ENCODE data around the gene ASXL1. TPM values are rescaled to one million over a fixed set of nuclear protein-coding genes. Genes with fewer than 3 reads are reported as not detected.
"Not testable (repeated sequence)": the region's sequence is repeated elsewhere in the genome, so short reads cannot be mapped to it uniquely, and the experiment has no call there.

The ASXL1 gene
- polyA plus RNA-seq, 4 donors: 16.8 to 66.8 (median 20.6) TPM

GRCh38 chr20:32378461-32378860, 20.3 kb downstream of the ASXL1 start:
- no peak for DNase-seq
- no peak for FAIRE-seq
- Histone ChIP-seq H3K27ac (ENCODE audit: low read depth in 1 of 3, low read length in 2 of 3) (no peak overlapping the region), H3K9me3 (ENCODE audit: control insufficient read depth in 2 of 2, insufficient read depth in 1 of 2, low read depth in 1 of 2, low read length in 1 of 2) (no peaks in the 10 kb centered on the region), H3K27me3 (ENCODE audit: control insufficient read depth in 3 of 3, insufficient read depth in 3 of 3, low read length in 3 of 3) (no peaks in the 10 kb centered on the region), H3K36me3 (ENCODE audit: control insufficient read depth in 3 of 3, insufficient read depth in 2 of 3, low read depth in 1 of 3, low read length in 3 of 3) (peaks cover 3 to 48% (median 3%) of the 10 kb centered on the region in 3 donors), H3K4me1 (ENCODE audit: control insufficient read depth in 3 of 3, insufficient read depth in 2 of 3, low read depth in 1 of 3, low read length in 2 of 3) (no peaks in the 10 kb centered on the region), H3K4me3 (ENCODE audit: low read depth in 1 of 3, low read length in 3 of 3) (no peak overlapping the region)
- 78 to 94% (median 89%) methylated on average over 2 of the region's 2 CpGs for WGBS, 3 donors

- not testable (repeated sequence) for H3K27me3 ChIP-seq (ENCODE audit: control insufficient read depth in 3 of 3, insufficient read depth in 3 of 3, low read length in 3 of 3); H3K4me1 ChIP-seq (ENCODE audit: control insufficient read depth in 3 of 3, insufficient read depth in 2 of 3, low read depth in 1 of 3, low read length in 2 of 3); FAIRE-seq; H3K27ac ChIP-seq (ENCODE audit: low read depth in 1 of 3, low read length in 2 of 3); H3K9me3 ChIP-seq (ENCODE audit: control insufficient read depth in 2 of 2, insufficient read depth in 1 of 2, low read depth in 1 of 2, low read length in 1 of 2); H3K4me3 ChIP-seq (ENCODE audit: low read depth in 1 of 3, low read length in 3 of 3); DNase-seq
- WGBS, 3 donors: 92 to 96% (median 93%) methylated on average over 9 of the region's 9 CpGs
- H3K36me3 ChIP-seq (ENCODE audit: control insufficient read depth in 3 of 3, insufficient read depth in 2 of 3, low read depth in 1 of 3, low read length in 3 of 3): peaks cover 0 to 36% (median 2%) of the 10 kb centered on the region in 3 donors
Measured at GRCh38 chr20:32380037-32380436, 21.9 kb downstream of the ASXL1 start.

- Histone ChIP-seq H3K4me3 (ENCODE audit: low read depth in 1 of 3, low read length in 3 of 3) (no peak overlapping the region), H3K27me3 (ENCODE audit: control insufficient read depth in 3 of 3, insufficient read depth in 3 of 3, low read length in 3 of 3) (no peaks in the 10 kb centered on the region), H3K27ac (ENCODE audit: low read depth in 1 of 3, low read length in 2 of 3) (no peak overlapping the region), H3K9me3 (ENCODE audit: control insufficient read depth in 2 of 2, insufficient read depth in 1 of 2, low read depth in 1 of 2, low read length in 1 of 2) (no peaks in the 10 kb centered on the region), H3K36me3 (ENCODE audit: control insufficient read depth in 3 of 3, insufficient read depth in 2 of 3, low read depth in 1 of 3, low read length in 3 of 3) (peaks cover 0 to 31% (median 2%) of the 10 kb centered on the region in 3 donors), H3K4me1 (ENCODE audit: control insufficient read depth in 3 of 3, insufficient read depth in 2 of 3, low read depth in 1 of 3, low read length in 2 of 3) (no peaks in the 10 kb centered on the region)
- no peak for DNase-seq
- 94 to 95% (median 94%) methylated on average over 3 of the region's 3 CpGs for WGBS, 3 donors
- no peak for FAIRE-seq
Measured at GRCh38 chr20:32380745-32381144, 22.6 kb downstream of the ASXL1 start.

- peaks cover 0 to 27% (median 2%) of the 10 kb centered on the region in 3 donors for H3K36me3 ChIP-seq (ENCODE audit: control insufficient read depth in 3 of 3, insufficient read depth in 2 of 3, low read depth in 1 of 3, low read length in 3 of 3)
- no peak overlapping the region for H3K4me3 ChIP-seq (ENCODE audit: low read depth in 1 of 3, low read length in 3 of 3)
- DNase-seq (peak; percentile 13 to 34), FAIRE-seq (no peak)
- no peaks in the 10 kb centered on the region for H3K27me3 ChIP-seq (ENCODE audit: control insufficient read depth in 3 of 3, insufficient read depth in 3 of 3, low read length in 3 of 3)
- H3K27ac ChIP-seq (ENCODE audit: low read depth in 1 of 3, low read length in 2 of 3): no peak overlapping the region
- no peaks in the 10 kb centered on the region for H3K9me3 ChIP-seq (ENCODE audit: control insufficient read depth in 2 of 2, insufficient read depth in 1 of 2, low read depth in 1 of 2, low read length in 1 of 2)
- WGBS, 3 donors: 57 to 72% (median 72%) methylated on average over 11 of the region's 11 CpGs
- H3K4me1 ChIP-seq (ENCODE audit: control insufficient read depth in 3 of 3, insufficient read depth in 2 of 3, low read depth in 1 of 3, low read length in 2 of 3): no peaks in the 10 kb centered on the region
Measured at GRCh38 chr20:32382102-32382950, 24.2 kb downstream of the ASXL1 start.

GRCh38 chr20:32383441-32383840, 25.3 kb downstream of the ASXL1 start:
- 94 to 99% (median 94%) methylated on average over 7 to 9 of the region's 9 CpGs for WGBS, 3 donors
- not testable (repeated sequence) for H3K27ac ChIP-seq (ENCODE audit: low read depth in 1 of 3, low read length in 2 of 3); DNase-seq; H3K27me3 ChIP-seq (ENCODE audit: control insufficient read depth in 3 of 3, insufficient read depth in 3 of 3, low read length in 3 of 3); FAIRE-seq; H3K9me3 ChIP-seq (ENCODE audit: control insufficient read depth in 2 of 2, insufficient read depth in 1 of 2, low read depth in 1 of 2, low read length in 1 of 2); H3K4me3 ChIP-seq (ENCODE audit: low read depth in 1 of 3, low read length in 3 of 3); H3K4me1 ChIP-seq (ENCODE audit: control insufficient read depth in 3 of 3, insufficient read depth in 2 of 3, low read depth in 1 of 3, low read length in 2 of 3)
- peaks cover 0 to 19% (median 2%) of the 10 kb centered on the region in 3 donors for H3K36me3 ChIP-seq (ENCODE audit: control insufficient read depth in 3 of 3, insufficient read depth in 2 of 3, low read depth in 1 of 3, low read length in 3 of 3)

- Histone ChIP-seq H3K27me3 (ENCODE audit: control insufficient read depth in 3 of 3, insufficient read depth in 3 of 3, low read length in 3 of 3) (no peaks in the 10 kb centered on the region), H3K9me3 (ENCODE audit: control insufficient read depth in 2 of 2, insufficient read depth in 1 of 2, low read depth in 1 of 2, low read length in 1 of 2) (no peaks in the 10 kb centered on the region), H3K4me3 (ENCODE audit: low read depth in 1 of 3, low read length in 3 of 3) (no peak overlapping the region), H3K4me1 (ENCODE audit: control insufficient read depth in 3 of 3, insufficient read depth in 2 of 3, low read depth in 1 of 3, low read length in 2 of 3) (no peaks in the 10 kb centered on the region), H3K27ac (ENCODE audit: low read depth in 1 of 3, low read length in 2 of 3) (no peak overlapping the region), H3K36me3 (ENCODE audit: control insufficient read depth in 3 of 3, insufficient read depth in 2 of 3, low read depth in 1 of 3, low read length in 3 of 3) (peaks cover 0 to 16% (median 2%) of the 10 kb centered on the region in 3 donors)
- FAIRE-seq (no peak), DNase-seq (no peak)
- 68 to 89% (median 77%) methylated on average over 3 of the region's 3 CpGs for WGBS, 3 donors
Measured at GRCh38 chr20:32385541-32385940, 27.4 kb downstream of the ASXL1 start.

GRCh38 chr20:32386091-32386490, 28.0 kb downstream of the ASXL1 start:
- 88 to 100% (median 89%) methylated on average over 1 of the region's 1 CpG for WGBS, 3 donors
- DNase-seq (no peak), FAIRE-seq (no peak)
- peaks cover 0 to 17% (median 5%) of the 10 kb centered on the region in 3 donors for H3K36me3 ChIP-seq (ENCODE audit: control insufficient read depth in 3 of 3, insufficient read depth in 2 of 3, low read depth in 1 of 3, low read length in 3 of 3)
- H3K4me1 ChIP-seq (ENCODE audit: control insufficient read depth in 3 of 3, insufficient read depth in 2 of 3, low read depth in 1 of 3, low read length in 2 of 3): no peaks in the 10 kb centered on the region
- H3K9me3 ChIP-seq (ENCODE audit: control insufficient read depth in 2 of 2, insufficient read depth in 1 of 2, low read depth in 1 of 2, low read length in 1 of 2): no peaks in the 10 kb centered on the region
- no peak overlapping the region for H3K4me3 ChIP-seq (ENCODE audit: low read depth in 1 of 3, low read length in 3 of 3)
- H3K27me3 ChIP-seq (ENCODE audit: control insufficient read depth in 3 of 3, insufficient read depth in 3 of 3, low read length in 3 of 3): no peaks in the 10 kb centered on the region
- H3K27ac ChIP-seq (ENCODE audit: low read depth in 1 of 3, low read length in 2 of 3): no peak overlapping the region

GRCh38 chr20:32387252-32387651, 29.1 kb downstream of the ASXL1 start:
- H3K4me1 ChIP-seq (ENCODE audit: control insufficient read depth in 3 of 3, insufficient read depth in 2 of 3, low read depth in 1 of 3, low read length in 2 of 3): no peaks in the 10 kb centered on the region
- H3K4me3 ChIP-seq (ENCODE audit: low read depth in 1 of 3, low read length in 3 of 3): no peak overlapping the region
- no peak overlapping the region for H3K27ac ChIP-seq (ENCODE audit: low read depth in 1 of 3, low read length in 2 of 3)
- H3K9me3 ChIP-seq (ENCODE audit: control insufficient read depth in 2 of 2, insufficient read depth in 1 of 2, low read depth in 1 of 2, low read length in 1 of 2): no peaks in the 10 kb centered on the region
- peaks cover 0 to 18% (median 7%) of the 10 kb centered on the region in 3 donors for H3K36me3 ChIP-seq (ENCODE audit: control insufficient read depth in 3 of 3, insufficient read depth in 2 of 3, low read depth in 1 of 3, low read length in 3 of 3)
- FAIRE-seq (no peak), DNase-seq (peak in 1 of 2 donors; percentile 43)
- no peaks in the 10 kb centered on the region for H3K27me3 ChIP-seq (ENCODE audit: control insufficient read depth in 3 of 3, insufficient read depth in 3 of 3, low read length in 3 of 3)
- WGBS, 3 donors: 70 to 81% (median 79%) methylated on average over 2 of the region's 2 CpGs
